Prostate gland (tissue), 2 donors: Measurements from ENCODE around the gene DENND1C. TPM values are rescaled to one million over a fixed set of nuclear protein-coding genes. Genes with fewer than 3 reads are reported as not detected.

Experiments
- DNase-seq: peaks from one replicate; pipeline ENCODE4 v3.0.0-alpha.2; 2019; ENCODE audit warnings: low spot score
- H3K27ac ChIP-seq, 2 donors: fragments of 200-600 bp; sonication (generic); 2 replicates each; pipeline ENCODE4 v1.5.1; 2017 to 2019
- H3K27me3 ChIP-seq: fragments of 200-600 bp; sonication (generic); replicated peaks from 2 replicates; pipeline ENCODE4 v1.5.1; 2019; ENCODE audit not compliant: insufficient read depth
- H3K36me3 ChIP-seq, 2 donors: fragments of 200-600 bp; sonication (generic); 1 replicate in 1 of 2; 2 replicates in 1 of 2; pipeline versions ENCODE4 v1.5.1 to v1.8.1; 2017 to 2019
- H3K4me1 ChIP-seq: fragments of 200-600 bp; sonication (generic); replicated peaks from 2 replicates; pipeline ENCODE4 v1.5.1; 2019
- H3K4me3 ChIP-seq, 2 donors: fragments of 200-600 bp; sonication (generic); 2 replicates each; pipeline ENCODE4 v1.5.1; 2017 to 2019
- H3K9me3 ChIP-seq: fragments of 200-600 bp; sonication (generic); 2 replicates; pipeline ENCODE4 v1.5.1; 2017
- POLR2A ChIP-seq: fragments of 450-650 bp; IDR thresholded peaks from one replicate; pipeline ENCODE4 v1.6.1; 2016; ENCODE audit warnings: antibody characterized with exemption, mild to moderate bottlenecking
- POLR2AphosphoS5 ChIP-seq: sonication (generic); formaldehyde crosslinking; IDR thresholded peaks from one replicate; pipeline ENCODE4 v1.6.1; 2017; ENCODE audit warnings: antibody characterized with exemption
- WGBS: methylation state at CpG from one replicate; pipeline ENCODE4 v1.1.5; 2018; 5-methylcytosine and 5-hydroxymethylcytosine counted together
- intact Hi-C: fragments of 100-400 bp; cut with DNase I; formaldehyde crosslinking; loops from one replicate; pipeline ENCODE4 v1.14.2; 2022
- total RNA-seq, 2 donors: library from RNA; depleted of rRNA; stranded (reverse); fragments of >200 nt; gene quantifications; one replicate each; pipeline ENCODE4 v1.1.0, GENCODE V29; 2016
- TF ChIP-seq, protein P1 (sequence below), 4 experiments: fragments of 200-600 bp in 2 of 4; fragments of 450-650 bp in 2 of 4; sonication (generic) in 2 of 4; IDR thresholded peaks; 1 replicate in 3 of 4; 2 replicates in 1 of 4; pipeline ENCODE4 v1.5.1; 2016 to 2019; ENCODE audit warnings: antibody characterized with exemption in 4 of 4, mild to moderate bottlenecking in 2 of 4, moderate library complexity in 2 of 4

DENND1C gene
- total RNA-seq, 2 donors from 2014 or later, result 0.91 to 1.4 TPM

DNA sequence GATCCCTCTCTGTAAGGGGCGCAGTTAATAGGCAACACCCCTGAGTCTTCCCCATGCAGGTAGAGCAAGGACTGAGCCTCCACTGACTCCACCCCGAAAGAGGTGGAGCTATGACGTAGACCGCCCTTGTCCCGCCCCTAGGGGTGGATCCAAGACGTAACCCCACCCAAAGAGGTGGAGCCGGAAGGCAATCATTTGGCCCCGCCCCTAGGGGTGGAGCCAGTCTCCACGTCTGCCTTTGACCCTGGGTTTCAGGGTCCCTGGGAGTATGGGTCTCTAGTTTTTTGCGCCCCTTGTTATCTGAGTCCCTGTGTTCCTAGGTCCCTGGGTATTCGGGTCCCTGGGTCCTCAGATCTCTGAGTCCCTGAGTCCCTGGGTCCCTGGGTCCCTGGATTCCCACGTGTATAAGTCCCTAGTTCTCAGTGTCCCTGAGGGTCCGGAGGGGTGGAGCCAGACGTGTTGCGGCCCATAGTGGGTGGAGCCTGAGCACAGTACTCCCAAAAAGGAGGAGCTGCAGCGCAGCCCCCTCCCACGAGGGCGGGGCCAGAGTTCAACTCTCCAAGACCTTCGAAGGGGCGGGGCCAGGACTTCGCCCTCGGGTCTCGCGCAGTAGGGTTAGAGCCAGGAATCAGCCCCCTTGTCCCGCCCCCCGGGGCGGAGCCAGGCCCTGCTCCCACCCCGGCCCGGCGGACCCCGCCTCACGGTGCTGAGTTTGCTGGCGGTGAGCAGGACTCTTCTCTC, 5.3 kb downstream of the DENND1C start:
- H3K27ac ChIP-seq, result no peak overlapping the region
- no peak for DNase-seq
- no peaks in the 10 kb centered on the region for H3K36me3 ChIP-seq
- H3K9me3 ChIP-seq, result no peaks in the 10 kb centered on the region
- no peak for TF ChIP-seq POLR2A
- TF ChIP-seq, protein P1, sequence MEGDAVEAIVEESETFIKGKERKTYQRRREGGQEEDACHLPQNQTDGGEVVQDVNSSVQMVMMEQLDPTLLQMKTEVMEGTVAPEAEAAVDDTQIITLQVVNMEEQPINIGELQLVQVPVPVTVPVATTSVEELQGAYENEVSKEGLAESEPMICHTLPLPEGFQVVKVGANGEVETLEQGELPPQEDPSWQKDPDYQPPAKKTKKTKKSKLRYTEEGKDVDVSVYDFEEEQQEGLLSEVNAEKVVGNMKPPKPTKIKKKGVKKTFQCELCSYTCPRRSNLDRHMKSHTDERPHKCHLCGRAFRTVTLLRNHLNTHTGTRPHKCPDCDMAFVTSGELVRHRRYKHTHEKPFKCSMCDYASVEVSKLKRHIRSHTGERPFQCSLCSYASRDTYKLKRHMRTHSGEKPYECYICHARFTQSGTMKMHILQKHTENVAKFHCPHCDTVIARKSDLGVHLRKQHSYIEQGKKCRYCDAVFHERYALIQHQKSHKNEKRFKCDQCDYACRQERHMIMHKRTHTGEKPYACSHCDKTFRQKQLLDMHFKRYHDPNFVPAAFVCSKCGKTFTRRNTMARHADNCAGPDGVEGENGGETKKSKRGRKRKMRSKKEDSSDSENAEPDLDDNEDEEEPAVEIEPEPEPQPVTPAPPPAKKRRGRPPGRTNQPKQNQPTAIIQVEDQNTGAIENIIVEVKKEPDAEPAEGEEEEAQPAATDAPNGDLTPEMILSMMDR (IDR thresholded peaks at IDR 0.05), result no peak
- TF ChIP-seq POLR2AphosphoS5, result no peak
- WGBS, result 18% methylated on average over 25 of the region's 33 CpGs
- intact Hi-C loops, result no loop called here
- no peak overlapping the region for H3K4me3 ChIP-seq
- no peaks in the 10 kb centered on the region for H3K4me1 ChIP-seq
- peaks cover 14% of the 10 kb centered on the region for H3K27me3 ChIP-seq

DNA sequence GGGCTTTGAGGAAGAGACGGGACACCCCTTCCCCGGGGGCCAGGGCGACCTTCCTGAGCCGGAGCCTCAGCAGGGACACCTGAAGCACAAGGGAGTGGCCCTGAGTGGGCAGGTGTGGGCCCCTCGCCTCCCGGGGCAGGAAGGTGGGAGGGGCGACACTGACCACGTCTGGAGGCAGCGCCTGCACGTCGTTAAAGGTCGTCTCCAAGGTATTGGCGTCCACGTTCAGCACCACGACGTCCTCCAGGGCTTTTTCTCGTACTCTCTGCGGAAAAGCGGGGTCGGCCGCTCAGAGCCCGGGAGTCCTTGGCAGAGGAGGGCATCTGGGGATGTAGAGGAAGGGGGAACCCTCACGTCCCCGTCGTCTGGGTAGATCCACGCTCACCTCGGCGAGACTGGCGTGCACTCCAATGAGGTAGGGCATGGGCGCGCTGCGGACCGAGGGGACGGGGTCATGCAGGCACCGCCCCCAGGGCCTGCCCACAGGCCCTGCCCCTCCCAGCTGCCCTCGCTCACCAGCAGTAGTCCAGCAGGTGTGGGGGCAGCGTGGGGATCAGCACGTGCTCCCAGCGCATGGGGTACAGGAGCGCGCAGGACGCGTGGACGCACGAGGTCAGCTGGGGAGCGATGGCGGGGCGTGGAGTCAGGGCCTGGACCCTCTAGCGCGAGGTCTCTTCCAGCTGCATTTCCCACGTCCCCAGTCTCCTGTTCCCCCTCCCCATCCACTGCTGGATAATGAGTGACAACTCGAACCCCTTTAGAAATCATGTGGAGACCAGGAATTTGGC, 6.1 kb downstream of the DENND1C start:
- Histone ChIP-seq H3K36me3 (no peaks in the 10 kb centered on the region), H3K4me3 (no peak overlapping the region), H3K27me3 (peaks cover 14% of the 10 kb centered on the region), H3K27ac (no peak overlapping the region), H3K4me1 (no peaks in the 10 kb centered on the region), H3K9me3 (no peaks in the 10 kb centered on the region)
- no peak for DNase-seq
- WGBS, result 11% methylated on average over 50 of the region's 52 CpGs
- intact Hi-C loops, result no loop called here
- TF ChIP-seq POLR2AphosphoS5 (no peak), POLR2A (no peak)
- TF ChIP-seq, protein P1 (IDR thresholded peaks at IDR 0.05), result no peak

DNA sequence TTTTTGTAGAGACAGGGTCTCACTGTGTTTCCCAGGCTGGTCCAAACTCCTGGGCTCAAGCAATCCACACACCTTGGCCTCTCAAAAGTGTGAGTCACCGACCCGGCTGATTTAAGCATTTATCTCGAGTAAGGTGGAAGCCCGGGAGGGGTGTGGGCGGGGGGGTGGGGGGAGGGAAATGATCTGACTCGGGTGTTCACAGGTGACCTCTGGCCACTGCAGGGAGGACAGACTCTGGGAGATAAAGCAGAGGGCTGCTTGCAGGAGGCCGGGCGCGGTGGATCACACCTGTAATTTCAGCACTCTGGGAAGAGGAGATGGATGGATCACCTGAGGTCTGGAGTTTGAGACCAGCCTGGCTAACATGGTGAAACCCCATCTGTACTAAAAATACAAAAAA, 7.9 kb downstream of the DENND1C start:
- no peak overlapping the region for H3K27ac ChIP-seq
- no peaks in the 10 kb centered on the region for H3K36me3 ChIP-seq
- H3K27me3 ChIP-seq, result peaks cover 14% of the 10 kb centered on the region
- TF ChIP-seq, protein P1 (IDR thresholded peaks at IDR 0.05), result no peak
- TF ChIP-seq POLR2A, result no peak
- TF ChIP-seq POLR2AphosphoS5, result no peak
- no peak overlapping the region for H3K4me3 ChIP-seq
- no peak for DNase-seq
- intact Hi-C loops, result no loop called here
- H3K9me3 ChIP-seq, result no peaks in the 10 kb centered on the region
- 77% methylated on average over 9 of the region's 9 CpGs for WGBS
- no peaks in the 10 kb centered on the region for H3K4me1 ChIP-seq

DNA sequence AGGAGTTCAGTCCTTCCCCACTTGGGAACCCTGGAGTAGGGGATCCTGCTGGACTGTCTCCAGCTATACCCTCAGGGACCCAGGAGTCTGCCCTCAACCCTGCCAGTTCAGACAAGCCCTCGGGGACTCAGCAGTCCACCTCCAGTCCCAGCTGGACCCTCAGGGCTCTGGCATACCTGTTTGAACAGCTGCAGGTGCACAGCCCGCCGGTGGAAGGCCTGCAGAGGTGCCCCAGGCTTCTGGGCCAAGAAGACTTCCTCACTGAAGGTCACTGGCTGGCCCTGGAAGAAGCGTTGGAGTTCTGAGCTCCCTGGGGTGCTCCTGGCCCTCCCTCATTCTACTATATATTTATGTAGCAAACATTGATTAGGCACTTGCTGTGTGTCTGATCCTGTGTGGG, 8.9 kb downstream of the DENND1C start:
- 64% methylated on average over 4 of the region's 4 CpGs for WGBS
- no peak for DNase-seq
- Histone ChIP-seq H3K4me1 (no peaks in the 10 kb centered on the region), H3K36me3 (no peaks in the 10 kb centered on the region), H3K27me3 (peaks cover 14% of the 10 kb centered on the region), H3K4me3 (no peak overlapping the region), H3K9me3 (no peaks in the 10 kb centered on the region), H3K27ac (no peak overlapping the region)
- intact Hi-C loops, result no loop called here
- TF ChIP-seq POLR2A (no peak), POLR2AphosphoS5 (no peak)
- TF ChIP-seq, protein P1 (IDR thresholded peaks at IDR 0.05), result no peak
